GM23248 (cell line): ENCODE data around the gene NACC2. TPM values are rescaled to one million over a fixed set of nuclear protein-coding genes. Genes with fewer than 3 reads are reported as not detected.

Experiments
- DNase-seq: peaks from one replicate; pipeline ENCODE4 v3.0.0-alpha.2; 2015
- H2AFZ ChIP-seq: fragments of 200-600 bp; sonication (generic); 2 replicates; pipeline ENCODE4 v1.6.1; 2016; ENCODE audit warnings: antibody characterized with exemption
- H3F3A ChIP-seq: fragments of 200-600 bp; sonication (generic); 2 replicates; pipeline ENCODE4 v1.6.1; 2016; ENCODE audit warnings: mild to moderate bottlenecking, antibody characterized with exemption, mixed run types; ENCODE audit not compliant: insufficient read depth
- H3K27ac ChIP-seq: fragments of 200-600 bp; sonication (generic); 2 replicates; pipeline ENCODE4 v1.5.1; 2016; ENCODE audit warnings: mild to moderate bottlenecking
- H3K27me3 ChIP-seq: fragments of 200-600 bp; sonication (generic); replicated peaks from 2 replicates; pipeline ENCODE4 v1.6.1; 2016; ENCODE audit warnings: mild to moderate bottlenecking; ENCODE audit not compliant: insufficient read depth
- H3K36me3 ChIP-seq: fragments of 200-600 bp; sonication (generic); 2 replicates; pipeline ENCODE4 v1.6.1; 2016; ENCODE audit warnings: low read depth, mild to moderate bottlenecking
- H3K4me1 ChIP-seq: fragments of 200-600 bp; sonication (generic); 2 replicates; pipeline ENCODE4 v1.6.1; 2016; ENCODE audit warnings: mild to moderate bottlenecking; ENCODE audit not compliant: insufficient read depth
- H3K4me2 ChIP-seq: fragments of 200-600 bp; sonication (generic); one replicate; pipeline ENCODE4 v1.6.1; 2016; ENCODE audit warnings: mild to moderate bottlenecking; ENCODE audit not compliant: unreplicated experiment
- H3K4me3 ChIP-seq: fragments of 200-600 bp; sonication (generic); 2 replicates; pipeline ENCODE4 v1.5.1; 2016; ENCODE audit warnings: mild to moderate bottlenecking
- H3K79me2 ChIP-seq: fragments of 200-600 bp; sonication (generic); 2 replicates; pipeline ENCODE4 v1.6.1; 2016; ENCODE audit warnings: mild to moderate bottlenecking; ENCODE audit not compliant: insufficient read depth
- H3K9ac ChIP-seq: fragments of 200-600 bp; sonication (generic); 2 replicates; pipeline ENCODE4 v1.6.1; 2016; ENCODE audit warnings: mild to moderate bottlenecking
- H3K9me2 ChIP-seq: fragments of 200-600 bp; sonication (generic); 2 replicates; pipeline ENCODE4 v1.6.1; 2016; ENCODE audit warnings: mixed run types, mild to moderate bottlenecking, moderate library complexity; ENCODE audit not compliant: insufficient read depth
- H3K9me3 ChIP-seq: fragments of 200-600 bp; sonication (generic); one replicate; pipeline ENCODE4 v1.6.1; 2017; ENCODE audit warnings: low read depth
- H4K20me1 ChIP-seq: fragments of 200-600 bp; sonication (generic); 2 replicates; pipeline ENCODE4 v1.6.0; 2016; ENCODE audit not compliant: insufficient read depth
- EZH2 ChIP-seq: fragments of 200-600 bp; sonication (generic); IDR thresholded peaks from 2 replicates; pipeline ENCODE4 v1.6.1; 2018; ENCODE audit warnings: antibody characterized with exemption, mild to moderate bottlenecking; ENCODE audit not compliant: insufficient read depth, poor library complexity, severe bottlenecking
- EZH2phosphoT487 ChIP-seq: fragments of 200-600 bp; sonication (generic); IDR thresholded peaks from 2 replicates; pipeline ENCODE4 v1.6.1; 2018; ENCODE audit warnings: antibody characterized with exemption, moderate library complexity, mild to moderate bottlenecking, low read depth; ENCODE audit not compliant: insufficient read depth
- WGBS, 2 experiments: methylation state at CpG; one replicate each; pipeline ENCODE4 v1.1.6; 2015 to 2017; ENCODE audit warnings: low lambda C conversion rate in 2 of 2, low coverage in 1 of 2; ENCODE audit errors: missing lambda C conversion rate in 2 of 2; 5-methylcytosine and 5-hydroxymethylcytosine counted together
- in situ Hi-C: fragments of 300-500 bp; cut with MboI; formaldehyde crosslinking; loops from 2 replicates; pipeline ENCODE4 v1.15.0; 2020
- polyA plus RNA-seq: library from polyadenylated mRNA; unstranded; fragments of >200 nt; fragmentation: Nextera tagmentation; extraction: Ambion mirVana; gene quantifications from 2 replicates; pipeline ENCODE4 v1.2.1, GENCODE V29; 2016
- total RNA-seq: library from RNA; depleted of rRNA; stranded (reverse); fragments of >200 nt; shearing (Covaris generic); gene quantifications from 2 replicates; pipeline ENCODE4 v1.2.3, GENCODE V29; 2014

NACC2 gene
- total and polyA plus RNA-seq, 2 experiments from 2014 or later = 5.3 to 30.7 TPM

- in situ Hi-C loops = no loop called here
- H3K9ac ChIP-seq = no peak overlapping the region
- no peak overlapping the region for H2AFZ ChIP-seq
- H4K20me1 ChIP-seq = no peaks in the 10 kb centered on the region; the same call in 1 of the 2 replicates
- H3K36me3 ChIP-seq = no peaks in the 10 kb centered on the region
- TF ChIP-seq EZH2phosphoT487 (no peak), EZH2 (no peak)
- no peaks in the 10 kb centered on the region for H3F3A ChIP-seq
- H3K79me2 ChIP-seq = peaks cover 92% of the 10 kb centered on the region
- no peaks in the 10 kb centered on the region for H3K27me3 ChIP-seq
- no peak for DNase-seq
- H3K27ac ChIP-seq = no peak overlapping the region
- no peaks in the 10 kb centered on the region for H3K4me1 ChIP-seq
- H3K9me3 ChIP-seq = no peaks in the 10 kb centered on the region
- no peak overlapping the region for H3K4me3 ChIP-seq
- no peaks in the 10 kb centered on the region for H3K9me2 ChIP-seq
- no peak overlapping the region for H3K4me2 ChIP-seq
- WGBS, 2 experiments = 75 to 82% methylated on average over 26 to 32 of the region's 34 CpGs
Measured at GRCh38 chr9:136082496-136083361, 12.4 kb downstream of the NACC2 start.

DNA sequence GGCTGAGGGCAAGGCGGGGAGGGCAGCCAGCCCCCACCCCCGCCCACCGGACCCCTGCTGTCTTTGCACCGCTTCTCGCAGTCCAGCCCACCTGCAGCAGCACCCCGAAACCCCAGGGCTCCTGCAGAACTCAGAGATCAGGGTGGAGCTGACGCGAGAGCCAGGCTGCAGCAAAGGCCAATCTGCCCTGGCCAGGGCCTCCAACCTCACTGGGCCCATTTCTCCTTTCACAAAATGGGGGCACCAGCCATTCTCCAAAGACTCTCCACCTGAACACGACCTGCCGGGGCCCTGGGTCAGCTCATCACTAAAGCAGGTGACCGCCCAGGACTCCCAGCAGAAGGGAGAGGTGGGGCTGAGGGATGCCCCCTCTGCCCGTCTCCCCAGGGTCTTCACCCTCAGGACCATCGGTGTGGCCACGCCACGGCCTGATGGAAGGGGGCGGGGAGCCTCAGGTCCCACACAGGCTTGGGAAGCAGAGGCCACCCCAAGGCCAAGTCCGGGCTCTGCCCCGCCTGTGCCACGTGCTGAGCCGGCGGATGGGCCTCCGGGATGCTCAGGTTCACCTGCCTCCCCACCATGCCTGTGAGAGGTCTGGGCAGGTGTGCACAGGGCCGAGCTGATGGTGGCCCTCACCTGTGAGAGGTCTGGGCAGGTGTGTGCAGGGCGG, 13.1 kb downstream of the NACC2 start:
- Histone ChIP-seq H3K27ac (no peak overlapping the region), H3K4me1 (no peaks in the 10 kb centered on the region), H3K9ac (no peak overlapping the region), H3K36me3 (no peaks in the 10 kb centered on the region), H2AFZ (no peak overlapping the region), H3K9me2 (no peaks in the 10 kb centered on the region), H3K4me3 (no peak overlapping the region), H3K4me2 (no peak overlapping the region), H3K9me3 (no peaks in the 10 kb centered on the region), H3K27me3 (no peaks in the 10 kb centered on the region), H4K20me1 (peaks cover 4% of the 10 kb centered on the region; the same call in 1 of the 2 replicates), H3K79me2 (peaks cover 92% of the 10 kb centered on the region), H3F3A (no peaks in the 10 kb centered on the region)
- TF ChIP-seq EZH2 (no peak), EZH2phosphoT487 (no peak)
- DNase-seq = no peak
- WGBS, 2 experiments = 90 to 95% methylated on average over 18 to 20 of the region's 24 CpGs
- in situ Hi-C loops = no loop called here

DNA sequence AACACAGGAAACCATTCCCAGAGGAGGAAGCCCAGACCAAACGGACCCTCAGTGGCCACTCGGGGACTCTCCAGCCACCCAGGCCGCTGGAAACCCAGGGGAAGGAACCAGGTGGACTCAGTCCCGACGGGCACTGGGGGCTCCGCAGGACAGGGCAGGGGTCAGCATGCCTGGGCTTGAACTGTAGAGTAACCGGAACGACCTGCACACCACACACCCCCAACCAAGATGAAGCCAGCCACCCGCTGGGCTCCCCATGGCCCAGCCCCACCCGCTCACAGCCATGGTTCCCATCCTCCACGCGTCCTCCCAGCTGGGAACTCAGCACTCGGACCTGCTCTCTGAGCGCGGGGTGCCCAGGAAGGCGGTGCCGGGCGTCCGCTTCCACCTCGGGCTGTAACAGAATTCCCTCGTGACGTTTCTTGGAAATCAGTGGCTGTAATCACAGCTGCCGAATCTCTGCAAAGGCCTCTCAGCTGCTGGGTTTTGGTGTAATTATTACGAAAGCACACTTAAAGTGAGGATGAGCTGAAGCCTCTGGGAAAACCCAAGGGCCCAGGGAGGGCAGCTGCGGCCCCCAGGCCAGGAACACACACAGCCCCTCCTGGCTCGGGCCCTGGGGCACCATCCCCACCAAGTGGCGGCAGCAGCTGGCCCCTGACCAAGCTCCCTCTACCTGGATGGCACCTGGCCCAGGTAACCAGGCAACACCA, 13.8 kb downstream of the NACC2 start:
- H3K9me3 ChIP-seq = no peaks in the 10 kb centered on the region
- in situ Hi-C loops = no loop called here
- 90% methylated on average over 26 to 27 of the region's 27 CpGs for WGBS, 2 experiments
- no peaks in the 10 kb centered on the region for H3F3A ChIP-seq
- no peak overlapping the region for H2AFZ ChIP-seq
- H3K9ac ChIP-seq = no peak overlapping the region
- no peak for DNase-seq
- no peaks in the 10 kb centered on the region for H3K9me2 ChIP-seq
- H3K36me3 ChIP-seq = no peaks in the 10 kb centered on the region
- H3K79me2 ChIP-seq = peaks cover 90% of the 10 kb centered on the region
- no peaks in the 10 kb centered on the region for H3K4me1 ChIP-seq
- peaks cover 4% of the 10 kb centered on the region; the same call in 1 of the 2 replicates for H4K20me1 ChIP-seq
- no peak overlapping the region for H3K4me3 ChIP-seq
- no peak overlapping the region for H3K4me2 ChIP-seq
- TF ChIP-seq EZH2 = no peak
- TF ChIP-seq EZH2phosphoT487 = no peak
- H3K27ac ChIP-seq = no peak overlapping the region
- no peaks in the 10 kb centered on the region for H3K27me3 ChIP-seq

GRCh38 chr9:136080716-136081112, 14.4 kb downstream of the NACC2 start:
- H3K4me1 ChIP-seq = no peaks in the 10 kb centered on the region
- no peak overlapping the region for H3K9ac ChIP-seq
- no peak overlapping the region for H3K27ac ChIP-seq
- H3K4me3 ChIP-seq = no peak overlapping the region
- in situ Hi-C loops = no loop called here
- DNase-seq = no peak
- no peaks in the 10 kb centered on the region for H3K9me2 ChIP-seq
- H3K79me2 ChIP-seq = peaks cover 90% of the 10 kb centered on the region
- H3K36me3 ChIP-seq = no peaks in the 10 kb centered on the region
- no peaks in the 10 kb centered on the region for H3K9me3 ChIP-seq
- 84 to 86% methylated on average over 14 to 23 of the region's 23 CpGs for whole genome bisulfite sequencing, 2 experiments
- no peak overlapping the region for H3K4me2 ChIP-seq
- TF ChIP-seq EZH2 (no peak), EZH2phosphoT487 (no peak)
- H3F3A ChIP-seq = no peaks in the 10 kb centered on the region
- no peaks in the 10 kb centered on the region for H3K27me3 ChIP-seq
- no peak overlapping the region for H2AFZ ChIP-seq
- peaks cover 4% of the 10 kb centered on the region; the same call in 1 of the 2 replicates for H4K20me1 ChIP-seq
